Stimulated activated CD8-positive, alpha-beta memory T cell treated with anti-CD3 and anti-CD28 coated beads, Interleukin-12 subunit alpha, Interleukin-12 subunit beta, amount 100 ng/mL, for 4 hours (primary cell): Measurements from ENCODE around the gene INPP5K.

Experiments
- DNase-seq: peaks from one replicate; pipeline ENCODE4 v3.0.0-alpha.2; 2020; ENCODE audit warnings: low read depth

Gene INPP5K

GRCh38 chr17:1485423-1486376, 30.7 kb downstream of the INPP5K start:
- DNase-seq, result peak; percentile 59

- DNase-seq, result no peak
These were observed 31.6 kb downstream of the INPP5K start for GRCh38 chr17:1484676-1485422.

GRCh38 chr17:1484060-1484535, 32.3 kb downstream of the INPP5K start:
- no peak for DNase-seq

GRCh38 chr17:1482680-1483079, 33.7 kb downstream of the INPP5K start:
- DNase-seq, result no peak

GRCh38 chr17:1481736-1482135, 34.7 kb downstream of the INPP5K start:
- DNase-seq, result no peak

- DNase-seq, result no peak
These were observed 35.5 kb downstream of the INPP5K start for GRCh38 chr17:1480747-1481465.

GRCh38 chr17:1478418-1478817, 38.0 kb downstream of the INPP5K start:
- no peak for DNase-seq

- DNase-seq, result no peak
These were observed 41.0 kb downstream of the INPP5K start for GRCh38 chr17:1475321-1475854.

- DNase-seq, result no peak
These were observed 41.8 kb downstream of the INPP5K start for GRCh38 chr17:1474402-1475189.

- DNase-seq, result no peak
These were observed 42.6 kb downstream of the INPP5K start for GRCh38 chr17:1473841-1474240.

- DNase-seq, result no peak
These were observed 43.2 kb downstream of the INPP5K start for GRCh38 chr17:1473170-1473569.

GRCh38 chr17:1471911-1472821, 44.2 kb downstream of the INPP5K start:
- no peak for DNase-seq

GRCh38 chr17:1471490-1471889, 44.9 kb downstream of the INPP5K start:
- no peak for DNase-seq

GRCh38 chr17:1470755-1471462, 45.5 kb downstream of the INPP5K start:
- DNase-seq, result no peak

GRCh38 chr17:1470071-1470754, 46.2 kb downstream of the INPP5K start:
- DNase-seq, result no peak

GRCh38 chr17:1469231-1469852, 47.1 kb downstream of the INPP5K start:
- no peak for DNase-seq

GRCh38 chr17:1467898-1468492, 48.4 kb downstream of the INPP5K start:
- no peak for DNase-seq

- no peak for DNase-seq
These were observed 49.2 kb downstream of the INPP5K start for GRCh38 chr17:1467258-1467657.
